K562 (cell line): Measurements from ENCODE around the gene NUDT22. TPM values are rescaled to one million over a fixed set of nuclear protein-coding genes. Genes with fewer than 3 reads are reported as not detected.

Experiments used
- CREB3L1 ChIP-seq: fragments of 450-650 bp; IDR thresholded peaks from 2 replicates; pipeline ENCODE4 v1.6.1; 2014; ENCODE audit warnings: low read depth, mild to moderate bottlenecking, moderate library complexity, borderline replicate concordance
- DMBX1 ChIP-seq: fragments of 250-450 bp; sonication (Bioruptor Pico); IDR thresholded peaks from 2 replicates; pipeline ENCODE4 v1.8.0; 2022; ENCODE audit warnings: inconsistent platforms, mild to moderate bottlenecking, moderate library complexity, borderline replicate concordance
- E2F8 ChIP-seq: fragments of 450-650 bp; IDR thresholded peaks from 2 replicates; pipeline ENCODE4 v1.7.1; 2018; ENCODE audit warnings: mild to moderate bottlenecking, low read depth; ENCODE audit not compliant: partially characterized antibody
- EGR1 ChIP-seq: fragments of 450-650 bp; conservative IDR thresholded peaks from 2 replicates; pipeline ENCODE4 v1.6.1; 2017; ENCODE audit warnings: mild to moderate bottlenecking
- HDAC6 ChIP-seq: IDR thresholded peaks from 2 replicates; pipeline ENCODE4 v1.6.1; 2012; ENCODE audit warnings: low read depth, mild to moderate bottlenecking, control low read depth, inconsistent platforms, low read length, moderate library complexity
- MNT ChIP-seq, 2 experiments: fragments of 450-650 bp; conservative IDR thresholded peaks; 2 replicates each; pipeline ENCODE4 v1.6.1; 2017; ENCODE audit warnings: mild to moderate bottlenecking in 2 of 2, moderate library complexity in 2 of 2
- NR1H2 ChIP-seq: sonication (generic); formaldehyde crosslinking; IDR thresholded peaks from 2 replicates; pipeline ENCODE4 v1.4.0; 2020; ENCODE audit warnings: mild to moderate bottlenecking, missing genetic modification reagents
- NR3C1 ChIP-seq: sonication (generic); formaldehyde crosslinking; IDR thresholded peaks from 2 replicates; pipeline ENCODE4 v1.8.1; 2022; ENCODE audit warnings: missing genetic modification reagents
- PHB ChIP-seq: fragments of 250-450 bp; sonication (Bioruptor Pico); IDR thresholded peaks from 2 replicates; pipeline ENCODE4 v1.5.0; 2021
- PHF21A ChIP-seq: fragments of 450-650 bp; IDR thresholded peaks from 2 replicates; pipeline ENCODE4 v1.6.1; 2017; ENCODE audit warnings: low read depth, borderline replicate concordance
- RBFOX2 ChIP-seq: fragments of 200-400 bp; formaldehyde crosslinking; IDR thresholded peaks from 2 replicates; pipeline ENCODE4 v1.6.1; 2017; ENCODE audit warnings: low read depth, mild to moderate bottlenecking, low read length, moderate library complexity
- ZNF232 ChIP-seq: sonication (generic); formaldehyde crosslinking; IDR thresholded peaks from 2 replicates; pipeline ENCODE4 v1.8.0; 2022; ENCODE audit warnings: mild to moderate bottlenecking, missing genetic modification reagents
- ZNF263 ChIP-seq: sonication (generic); formaldehyde crosslinking; IDR thresholded peaks from 2 replicates; pipeline ENCODE4 v1.8.0; 2022; ENCODE audit warnings: mild to moderate bottlenecking, missing genetic modification reagents, borderline replicate concordance
- polyA plus RNA-seq, 8 experiments: library from polyadenylated mRNA; depleted of rRNA in 4 of 8; stranded (reverse) in 5 of 8; unstranded in 3 of 8; fragments of >200 nt; fragmentation: Nextera tagmentation in 2 of 8; fragmentation: Illumina TruSeq in 1 of 8; extraction: Ambion mirVana in 2 of 8; extraction: Trizol in 1 of 8; gene quantifications; 2 replicates each; pipeline versions ENCODE4 v1.2.1 to v1.2.3, GENCODE V29; 2011 to 2014; ENCODE audit warnings: inconsistent platforms in 1 of 8, missing spikeins in 1 of 8
- total RNA-seq, 7 experiments: library from RNA; depleted of rRNA in 6 of 7; stranded (reverse); fragments of >200 nt in 6 of 7; fragmentation: Illumina TruSeq in 2 of 7; extraction: Trizol in 2 of 7; gene quantifications; 2 replicates each; pipeline versions ENCODE4 v1.2.1 to v1.2.3, GENCODE V29; 2011 to 2021; ENCODE audit warnings: low replicate concordance in 1 of 7

The NUDT22 gene
- total and polyA plus RNA-seq, 9 of the 15 experiments (the other 6 are each of a cell fraction or from before 2014, with no cell fraction given), result 6.3 to 92.6 (median 37.4) TPM

- TF ChIP-seq MNT (conservative IDR thresholded peaks at IDR 0.05) (0 out of 4 replicates have a peak, but pooled peaks have one; percentile 20 to 54), ZNF232 (CRISPR knock-in tag) (peak; percentile 74; the same call in 1 of the 2 replicates), RBFOX2 (peak; percentile 78), PHB (CRISPR knock-in tag) (peak; percentile 76; the same call in 1 of the 2 replicates), PHF21A (0 out of 2 replicates have a peak, but pooled peaks have one; percentile 27), NR1H2 (no peak), DMBX1 (CRISPR knock-in tag) (no peak), ZNF263 (peak; percentile 52; the same call in 1 of the 2 replicates), CREB3L1 (peak; percentile 41; the same call in 1 of the 2 replicates), NR3C1 (no peak), EGR1 (peak; percentile 74), HDAC6 (no peak), E2F8 (peak; percentile 48)
Measured at GRCh38 chr11:64230171-64230984, 4.3 kb downstream of the NUDT22 start, which contains the start of gene DNAJC4 (continued).
